Measurements from ENCODE around the gene PLEKHJ1.

DNA sequence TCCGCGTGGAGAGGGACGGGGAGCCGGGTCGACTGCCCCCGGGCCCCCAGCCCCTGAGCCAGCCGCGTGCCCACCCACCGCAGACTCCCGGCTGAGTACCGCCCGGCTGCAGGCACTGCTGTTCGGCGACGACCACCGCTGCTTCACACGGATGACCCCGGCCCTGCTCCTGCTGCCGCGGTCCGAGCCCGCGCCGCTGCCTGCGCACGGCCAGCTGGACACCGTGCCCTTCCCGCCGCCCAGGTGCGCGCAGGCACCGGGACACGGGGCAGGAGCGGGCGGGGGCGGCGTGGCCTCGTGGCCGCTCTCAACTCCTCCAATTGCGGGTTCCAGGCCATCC is 14.6 kb upstream of the PLEKHJ1 start:
- TF ChIP-seq, protein P1, sequence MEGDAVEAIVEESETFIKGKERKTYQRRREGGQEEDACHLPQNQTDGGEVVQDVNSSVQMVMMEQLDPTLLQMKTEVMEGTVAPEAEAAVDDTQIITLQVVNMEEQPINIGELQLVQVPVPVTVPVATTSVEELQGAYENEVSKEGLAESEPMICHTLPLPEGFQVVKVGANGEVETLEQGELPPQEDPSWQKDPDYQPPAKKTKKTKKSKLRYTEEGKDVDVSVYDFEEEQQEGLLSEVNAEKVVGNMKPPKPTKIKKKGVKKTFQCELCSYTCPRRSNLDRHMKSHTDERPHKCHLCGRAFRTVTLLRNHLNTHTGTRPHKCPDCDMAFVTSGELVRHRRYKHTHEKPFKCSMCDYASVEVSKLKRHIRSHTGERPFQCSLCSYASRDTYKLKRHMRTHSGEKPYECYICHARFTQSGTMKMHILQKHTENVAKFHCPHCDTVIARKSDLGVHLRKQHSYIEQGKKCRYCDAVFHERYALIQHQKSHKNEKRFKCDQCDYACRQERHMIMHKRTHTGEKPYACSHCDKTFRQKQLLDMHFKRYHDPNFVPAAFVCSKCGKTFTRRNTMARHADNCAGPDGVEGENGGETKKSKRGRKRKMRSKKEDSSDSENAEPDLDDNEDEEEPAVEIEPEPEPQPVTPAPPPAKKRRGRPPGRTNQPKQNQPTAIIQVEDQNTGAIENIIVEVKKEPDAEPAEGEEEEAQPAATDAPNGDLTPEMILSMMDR (IDR thresholded peaks at IDR 0.05) = no peak
- TF ChIP-seq POLR2A (IDR thresholded peaks at IDR 0.05; ENCODE audit: low read depth) = no peak
- no peak for TF ChIP-seq POLR2AphosphoS5 (IDR thresholded peaks at IDR 0.05)
- TF ChIP-seq EP300 (IDR thresholded peaks at IDR 0.05) = no peak
